ENCODE data around the gene RBM33.

- TF ChIP-seq POLR2A (IDR thresholded peaks at IDR 0.05; ENCODE audit: low read length) (no peak), GATA1 (IDR thresholded peaks at IDR 0.05; ENCODE audit: low read depth, low read length) (no peak)
These were observed 101.7 kb downstream of the RBM33 start for GRCh38 chr7:155746188-155746587.
